PC-9 (cell line): ENCODE measurements around the gene PHKG2. TPM values are rescaled to one million over a fixed set of nuclear protein-coding genes. Genes with fewer than 3 reads are reported as not detected.

Source experiments
- BruUV-seq: library from RNA; stranded (reverse); fragments of 400-500 nt; replicated peaks from 2 replicates; lab custom pipeline; 2021; lab: Mats Ljungman, UMichigan
- CTCF ChIA-PET: fragments of 300-600 bp; sonication (Branson Sonifier 250); formaldehyde crosslinking; loops from one replicate; lab custom pipeline; 2022; ENCODE audit warnings: antibody characterized with exemption; lab: Charles Lee
- POLR2A ChIA-PET: fragments of 300-600 bp; sonication (Branson Sonifier 250); formaldehyde crosslinking; loops from one replicate; lab custom pipeline; 2022; ENCODE audit warnings: antibody characterized with exemption; ENCODE audit not compliant: unreplicated experiment; lab: Charles Lee
- DNase-seq, 2 experiments: peaks; one replicate each; pipeline versions ENCODE4 v3.0.0 to v3.0.0-alpha.2; 2015 to 2022; ENCODE audit warnings: mixed read lengths in 1 of 2
- H2AFZ ChIP-seq: fragments of 200-600 bp; sonication (generic); 2 replicates; pipeline ENCODE4 v1.8.1; 2017; ENCODE audit warnings: antibody characterized with exemption
- H3F3A ChIP-seq: fragments of 200-600 bp; sonication (generic); 2 replicates; pipeline ENCODE4 v1.8.1; 2017; ENCODE audit warnings: antibody characterized with exemption, mild to moderate bottlenecking, low read depth; ENCODE audit not compliant: insufficient read depth
- H3K27ac ChIP-seq: fragments of 200-600 bp; sonication (generic); 2 replicates; pipeline ENCODE4 v1.6.1; 2016; ENCODE audit warnings: mixed run types
- H3K27me3 ChIP-seq: fragments of 200-600 bp; sonication (generic); 2 replicates; pipeline ENCODE4 v1.6.1; 2016; ENCODE audit warnings: low read depth, mixed run types; ENCODE audit not compliant: insufficient read depth
- H3K36me3 ChIP-seq: fragments of 200-600 bp; sonication (generic); 2 replicates; pipeline ENCODE4 v1.6.1; 2016; ENCODE audit warnings: low read depth, mixed run types
- H3K4me1 ChIP-seq: fragments of 200-600 bp; sonication (generic); replicated peaks from 2 replicates; pipeline ENCODE4 v1.6.1; 2016; ENCODE audit warnings: mixed run types; ENCODE audit not compliant: insufficient read depth
- H3K4me2 ChIP-seq: fragments of 200-600 bp; sonication (generic); 2 replicates; pipeline ENCODE4 v1.6.1; 2017; ENCODE audit warnings: mixed run types
- H3K4me3 ChIP-seq: fragments of 200-600 bp; sonication (generic); 2 replicates; pipeline ENCODE4 v1.6.1; 2016; ENCODE audit warnings: mixed run types
- H3K79me2 ChIP-seq: fragments of 200-600 bp; sonication (generic); 2 replicates; pipeline ENCODE4 v1.6.1; 2017; ENCODE audit warnings: low read depth, mixed run types
- H3K9me2 ChIP-seq: fragments of 200-600 bp; sonication (generic); 2 replicates; pipeline ENCODE4 v1.8.1; 2017; ENCODE audit warnings: mild to moderate bottlenecking; ENCODE audit not compliant: insufficient read depth
- H3K9me3 ChIP-seq: fragments of 200-600 bp; sonication (generic); 2 replicates; pipeline ENCODE4 v1.8.1; 2016; ENCODE audit warnings: low read depth; ENCODE audit not compliant: insufficient read depth
- H4K20me1 ChIP-seq: fragments of 200-600 bp; sonication (generic); 2 replicates; pipeline ENCODE4 v1.8.1; 2017; ENCODE audit not compliant: insufficient read depth
- EZH2 ChIP-seq: fragments of 200-600 bp; sonication (generic); IDR thresholded peaks from 2 replicates; pipeline ENCODE4 v1.8.0; 2017; ENCODE audit warnings: antibody characterized with exemption, low read depth
- intact Hi-C: fragments of 100-400 bp; cut with micrococcal nuclease; formaldehyde crosslinking; loops from one replicate; pipeline ENCODE4 v1.10.0; 2022; ENCODE audit not compliant: unreplicated experiment
- total RNA-seq: library from RNA; stranded (reverse); gene quantifications from 2 replicates; pipeline ENCODE4 v1.2.3, GENCODE V29; 2021
- TF ChIP-seq, protein P1 (sequence below): fragments of 200-600 bp; sonication (generic); conservative IDR thresholded peaks from 2 replicates; pipeline ENCODE4 v1.6.1; 2017; ENCODE audit warnings: mixed run types, antibody characterized with exemption, mild to moderate bottlenecking, moderate library complexity

The PHKG2 gene
- total RNA-seq, 1 experiment from 2014 or later, result 66.1 TPM

- peaks cover 48% of the 10 kb centered on the region; the same call in 1 of the 2 replicates for H4K20me1 ChIP-seq
- H2AFZ ChIP-seq, result no peak overlapping the region
- peaks cover 32% of the 10 kb centered on the region for H3K79me2 ChIP-seq
- H3K9me3 ChIP-seq, result no peaks in the 10 kb centered on the region
- H3K4me1 ChIP-seq, result 0 out of 2 replicates have a peak, but pooled peaks cover 5% of the 10 kb centered on the region
- H3K27me3 ChIP-seq, result no peaks in the 10 kb centered on the region
- no peak for DNase-seq
- no peak overlapping the region for H3K4me3 ChIP-seq
- TF ChIP-seq, protein P1, sequence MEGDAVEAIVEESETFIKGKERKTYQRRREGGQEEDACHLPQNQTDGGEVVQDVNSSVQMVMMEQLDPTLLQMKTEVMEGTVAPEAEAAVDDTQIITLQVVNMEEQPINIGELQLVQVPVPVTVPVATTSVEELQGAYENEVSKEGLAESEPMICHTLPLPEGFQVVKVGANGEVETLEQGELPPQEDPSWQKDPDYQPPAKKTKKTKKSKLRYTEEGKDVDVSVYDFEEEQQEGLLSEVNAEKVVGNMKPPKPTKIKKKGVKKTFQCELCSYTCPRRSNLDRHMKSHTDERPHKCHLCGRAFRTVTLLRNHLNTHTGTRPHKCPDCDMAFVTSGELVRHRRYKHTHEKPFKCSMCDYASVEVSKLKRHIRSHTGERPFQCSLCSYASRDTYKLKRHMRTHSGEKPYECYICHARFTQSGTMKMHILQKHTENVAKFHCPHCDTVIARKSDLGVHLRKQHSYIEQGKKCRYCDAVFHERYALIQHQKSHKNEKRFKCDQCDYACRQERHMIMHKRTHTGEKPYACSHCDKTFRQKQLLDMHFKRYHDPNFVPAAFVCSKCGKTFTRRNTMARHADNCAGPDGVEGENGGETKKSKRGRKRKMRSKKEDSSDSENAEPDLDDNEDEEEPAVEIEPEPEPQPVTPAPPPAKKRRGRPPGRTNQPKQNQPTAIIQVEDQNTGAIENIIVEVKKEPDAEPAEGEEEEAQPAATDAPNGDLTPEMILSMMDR, result peak; percentile 29; the same call in 1 of the 2 replicates
- TF ChIP-seq EZH2, result no peak
- H3K36me3 ChIP-seq, result peaks cover 54% of the 10 kb centered on the region
- ChIA-PET CTCF (no interaction called here), POLR2A (no interaction called here)
- intact Hi-C loops, result no loop called here
- peaks cover 30% of the 10 kb centered on the region; the same call in 1 of the 2 replicates for H3F3A ChIP-seq
- BruUV-seq, result no TSS peak
- no peaks in the 10 kb centered on the region for H3K9me2 ChIP-seq
- H3K4me2 ChIP-seq, result no peak overlapping the region
- H3K27ac ChIP-seq, result no peak overlapping the region
These were observed 25.8 kb upstream of the PHKG2 start for GRCh38 chr16:30722443-30722842.

DNA sequence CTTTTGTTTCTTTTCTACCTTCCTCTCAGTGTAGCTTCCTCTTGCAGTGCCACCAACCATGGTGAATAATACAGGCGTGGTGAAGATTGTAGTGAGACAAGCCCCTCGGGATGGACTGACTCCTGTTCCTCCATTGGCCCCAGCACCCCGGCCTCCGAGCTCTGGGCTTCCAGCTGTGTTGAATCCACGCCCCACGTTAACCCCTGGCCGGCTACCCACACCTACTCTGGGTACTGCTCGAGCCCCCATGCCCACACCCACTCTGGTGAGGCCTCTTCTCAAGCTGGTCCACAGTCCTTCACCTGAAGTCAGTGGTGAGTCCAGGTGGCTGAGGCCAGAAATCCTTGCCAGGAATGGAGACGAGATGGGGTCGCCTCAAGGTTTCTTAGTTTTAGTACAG, 25.3 kb upstream of the PHKG2 start:
- Histone ChIP-seq H3K4me3 (no peak overlapping the region), H2AFZ (no peak overlapping the region), H3K27me3 (no peaks in the 10 kb centered on the region), H3F3A (peaks cover 30% of the 10 kb centered on the region; the same call in 1 of the 2 replicates), H3K4me1 (0 out of 2 replicates have a peak, but pooled peaks cover 5% of the 10 kb centered on the region), H3K9me3 (no peaks in the 10 kb centered on the region), H3K9me2 (no peaks in the 10 kb centered on the region), H3K27ac (no peak overlapping the region), H3K79me2 (peaks cover 28% of the 10 kb centered on the region), H3K4me2 (no peak overlapping the region), H3K36me3 (peaks cover 57% of the 10 kb centered on the region), H4K20me1 (peaks cover 51% of the 10 kb centered on the region)
- ChIA-PET CTCF (no interaction called here), POLR2A (no interaction called here)
- no peak for TF ChIP-seq EZH2
- TF ChIP-seq, protein P1, result no peak
- DNase-seq, result no peak
- intact Hi-C loops, result no loop called here
- BruUV-seq, result no TSS peak

GRCh38 chr16:30723725-30724355, 24.4 kb upstream of the PHKG2 start:
- CTCF ChIA-PET, result no interaction called here
- Histone ChIP-seq H3K27me3 (no peaks in the 10 kb centered on the region), H3K79me2 (peaks cover 19% of the 10 kb centered on the region), H4K20me1 (peaks cover 48% of the 10 kb centered on the region), H3K4me1 (0 out of 2 replicates have a peak, but pooled peaks cover 5% of the 10 kb centered on the region), H3K4me3 (no peak overlapping the region), H3F3A (peaks cover 30% of the 10 kb centered on the region; the same call in 1 of the 2 replicates), H3K9me3 (no peaks in the 10 kb centered on the region), H3K27ac (no peak overlapping the region), H3K4me2 (no peak overlapping the region), H3K36me3 (peaks cover 61% of the 10 kb centered on the region), H3K9me2 (no peaks in the 10 kb centered on the region), H2AFZ (no peak overlapping the region)
- no TSS peak for BruUV-seq
- intact Hi-C loops, result no loop called here
- TF ChIP-seq, protein P1, result no peak
- TF ChIP-seq EZH2, result no peak
- POLR2A ChIA-PET, result no interaction called here
- no peak for DNase-seq
